C4-2B (cell line): ENCODE data around the gene PACSIN1.

ENCODE experiments used
- H3K27ac ChIP-seq: fragments of 450-650 bp; 2 replicates; pipeline ENCODE4 v1.5.1; 2017
- CTCF ChIP-seq: fragments of 450-650 bp; conservative IDR thresholded peaks from 2 replicates; pipeline ENCODE4 v1.5.1; 2017; ENCODE audit warnings: mild to moderate bottlenecking
- ZFX ChIP-seq: fragments of 450-650 bp; IDR thresholded peaks from 2 replicates; pipeline ENCODE4 v1.6.1; 2017

The PACSIN1 gene

GRCh38 chr6:34581561-34581920 lies 115.7 kb downstream of the PACSIN1 start:
- TF ChIP-seq ZFX, result no peak
- TF ChIP-seq CTCF, result no peak
- no peak overlapping the region for H3K27ac ChIP-seq

- TF ChIP-seq CTCF (no peak), ZFX (no peak)
- H3K27ac ChIP-seq, result no peak overlapping the region
Observed at GRCh38 chr6:34583461-34583860, 117.6 kb downstream of the PACSIN1 start.

GRCh38 chr6:34583861-34584604 lies 118.2 kb downstream of the PACSIN1 start:
- TF ChIP-seq ZFX (no peak), CTCF (no peak)
- H3K27ac ChIP-seq, result no peak overlapping the region

- H3K27ac ChIP-seq, result no peak overlapping the region
- TF ChIP-seq CTCF (no peak), ZFX (no peak)
Observed at GRCh38 chr6:34584694-34585093, 118.8 kb downstream of the PACSIN1 start.
